Transverse colon (tissue), 4 donors: ENCODE data around the gene TNP2. TPM values are rescaled to one million over a fixed set of nuclear protein-coding genes. Genes with fewer than 3 reads are reported as not detected.

Source experiments
- DNase-seq: peaks from one replicate; pipeline ENCODE4 v3.0.0-alpha.2; 2019
- H3K27ac ChIP-seq, 4 donors: fragments of 200-600 bp; sonication (generic); 2 replicates each; pipeline ENCODE4 v1.5.1; 2016 to 2018; ENCODE audit warnings: inconsistent platforms in 4 of 4
- H3K27me3 ChIP-seq: fragments of 200-600 bp; sonication (generic); 2 replicates; pipeline ENCODE4 v1.5.1; 2017; ENCODE audit warnings: inconsistent platforms
- H3K36me3 ChIP-seq, 4 donors: fragments of 200-600 bp; sonication (generic); 2 replicates each; pipeline ENCODE4 v1.5.1; 2017 to 2019; ENCODE audit warnings: inconsistent platforms in 4 of 4
- H3K4me1 ChIP-seq, 4 donors: fragments of 200-600 bp; sonication (generic); 2 replicates each; pipeline ENCODE4 v1.5.1; 2017 to 2020; ENCODE audit warnings: inconsistent platforms in 4 of 4
- H3K4me3 ChIP-seq, 4 donors: fragments of 200-600 bp; sonication (generic); 1 replicate in 1 of 4; 2 replicates in 3 of 4; pipeline versions ENCODE4 v1.5.1 to v1.6.1; 2017 to 2019; ENCODE audit warnings: inconsistent platforms in 4 of 4
- H3K9me3 ChIP-seq, 2 donors: fragments of 200-600 bp; sonication (generic); 2 replicates each; pipeline ENCODE4 v1.5.1; 2017 to 2019; ENCODE audit warnings: inconsistent platforms in 2 of 2
- EP300 ChIP-seq: sonication (generic); formaldehyde crosslinking; IDR thresholded peaks from one replicate; pipeline ENCODE4 v1.6.1; 2017; ENCODE audit warnings: antibody characterized with exemption, low read depth
- POLR2A ChIP-seq: fragments of 450-650 bp; IDR thresholded peaks from one replicate; pipeline ENCODE4 v1.6.1; 2016; ENCODE audit warnings: antibody characterized with exemption, mild to moderate bottlenecking, moderate library complexity
- POLR2AphosphoS5 ChIP-seq, 3 donors: sonication (generic); formaldehyde crosslinking; IDR thresholded peaks; one replicate each; pipeline ENCODE4 v1.6.1; 2016; ENCODE audit warnings: antibody characterized with exemption in 3 of 3
- WGBS, 2 donors: methylation state at CpG; one replicate each; pipeline ENCODE4 v1.1.5; 2018; ENCODE audit warnings: low coverage in 1 of 2; 5-methylcytosine and 5-hydroxymethylcytosine counted together
- in situ Hi-C, 4 donors: fragments of 200-750 bp; cut with MboI; loops; one replicate each; pipeline versions ENCODE4 v1.15.0 to v1.15.1; 2017; ENCODE audit warnings: low sequenced_read_pairs in 3 of 4, low pct_ligation_motif_present in 1 of 4, low pct_unique_long_range_greater_than_20kb in 1 of 4
- intact Hi-C: fragments of 100-400 bp; cut with DNase I; formaldehyde crosslinking; loops from one replicate; pipeline ENCODE4 v1.15.1; 2023; ENCODE audit warnings: low total_unique reads
- total RNA-seq, 4 donors: library from RNA; depleted of rRNA; stranded (reverse); fragments of >200 nt; gene quantifications; one replicate each; pipeline ENCODE4 v1.1.0, GENCODE V29; 2016
- TF ChIP-seq, protein P1 (sequence below), 5 experiments: fragments of 200-600 bp in 3 of 5; fragments of 450-650 bp in 2 of 5; sonication (generic) in 3 of 5; IDR thresholded peaks; 1 replicate in 2 of 5; 2 replicates in 3 of 5; pipeline ENCODE4 v1.5.1; 2016 to 2017; ENCODE audit warnings: antibody characterized with exemption in 5 of 5, inconsistent platforms in 3 of 5, mild to moderate bottlenecking in 2 of 5, moderate library complexity in 1 of 5

TNP2 gene
- total RNA-seq, 4 donors from 2014 or later: not detected

DNA sequence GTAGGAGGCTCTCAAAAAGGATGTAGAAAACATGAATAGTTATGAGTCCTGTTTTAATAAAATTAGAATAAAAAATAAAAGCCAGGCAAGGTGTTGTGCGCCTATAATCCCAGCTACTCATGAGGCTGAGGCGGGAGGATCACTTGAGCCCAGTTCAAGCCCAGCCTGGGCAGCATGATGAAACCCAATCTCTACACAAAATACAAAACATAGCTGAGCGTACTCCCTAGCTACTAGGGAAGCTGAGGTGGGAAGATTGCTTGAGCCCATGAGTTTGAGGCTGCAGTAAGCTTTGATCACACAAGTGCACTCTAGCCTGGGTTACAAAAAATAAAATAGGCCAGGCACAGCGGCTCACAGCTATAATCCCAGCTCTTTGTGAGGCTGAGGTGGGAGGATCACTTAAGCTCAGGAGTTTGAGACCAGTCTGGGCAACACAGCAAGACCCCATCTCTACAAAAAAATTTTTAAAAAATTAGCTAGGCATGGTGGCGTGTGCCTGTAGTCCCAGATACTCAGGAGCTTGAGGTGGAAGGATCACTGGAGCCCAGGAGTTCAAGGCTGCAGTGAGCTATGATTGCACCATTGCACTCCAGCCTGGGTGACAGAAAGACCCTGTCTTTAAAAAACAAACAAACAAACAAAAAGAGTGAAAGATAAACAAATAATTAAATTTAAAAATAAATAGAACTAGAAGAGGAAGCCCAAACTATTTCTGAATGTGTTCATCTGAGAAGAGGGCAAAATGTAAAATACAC lies 29.2 kb upstream of the TNP2 start:
- Histone ChIP-seq H3K4me3 (no peak overlapping the region), H3K4me1 (peaks cover 3 to 19% (median 13%) of the 10 kb centered on the region in 4 donors), H3K9me3 (no peaks in the 10 kb centered on the region), H3K27ac (peak overlapping the region in 3 of 4 donors; percentile 7 to 38 (median 14)), H3K36me3 (no peaks in the 10 kb centered on the region), H3K27me3 (no peaks in the 10 kb centered on the region)
- 85 to 89% methylated on average over 4 to 5 of the region's 5 CpGs for WGBS, 2 donors
- no peak for DNase-seq
- in situ Hi-C loops: no loop called here
- TF ChIP-seq EP300: no peak
- TF ChIP-seq POLR2AphosphoS5 (IDR thresholded peaks at IDR 0.05): no peak
- TF ChIP-seq POLR2A: no peak
- TF ChIP-seq, protein P1, sequence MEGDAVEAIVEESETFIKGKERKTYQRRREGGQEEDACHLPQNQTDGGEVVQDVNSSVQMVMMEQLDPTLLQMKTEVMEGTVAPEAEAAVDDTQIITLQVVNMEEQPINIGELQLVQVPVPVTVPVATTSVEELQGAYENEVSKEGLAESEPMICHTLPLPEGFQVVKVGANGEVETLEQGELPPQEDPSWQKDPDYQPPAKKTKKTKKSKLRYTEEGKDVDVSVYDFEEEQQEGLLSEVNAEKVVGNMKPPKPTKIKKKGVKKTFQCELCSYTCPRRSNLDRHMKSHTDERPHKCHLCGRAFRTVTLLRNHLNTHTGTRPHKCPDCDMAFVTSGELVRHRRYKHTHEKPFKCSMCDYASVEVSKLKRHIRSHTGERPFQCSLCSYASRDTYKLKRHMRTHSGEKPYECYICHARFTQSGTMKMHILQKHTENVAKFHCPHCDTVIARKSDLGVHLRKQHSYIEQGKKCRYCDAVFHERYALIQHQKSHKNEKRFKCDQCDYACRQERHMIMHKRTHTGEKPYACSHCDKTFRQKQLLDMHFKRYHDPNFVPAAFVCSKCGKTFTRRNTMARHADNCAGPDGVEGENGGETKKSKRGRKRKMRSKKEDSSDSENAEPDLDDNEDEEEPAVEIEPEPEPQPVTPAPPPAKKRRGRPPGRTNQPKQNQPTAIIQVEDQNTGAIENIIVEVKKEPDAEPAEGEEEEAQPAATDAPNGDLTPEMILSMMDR (IDR thresholded peaks at IDR 0.05): no peak
- intact Hi-C loops: no loop called here

DNA sequence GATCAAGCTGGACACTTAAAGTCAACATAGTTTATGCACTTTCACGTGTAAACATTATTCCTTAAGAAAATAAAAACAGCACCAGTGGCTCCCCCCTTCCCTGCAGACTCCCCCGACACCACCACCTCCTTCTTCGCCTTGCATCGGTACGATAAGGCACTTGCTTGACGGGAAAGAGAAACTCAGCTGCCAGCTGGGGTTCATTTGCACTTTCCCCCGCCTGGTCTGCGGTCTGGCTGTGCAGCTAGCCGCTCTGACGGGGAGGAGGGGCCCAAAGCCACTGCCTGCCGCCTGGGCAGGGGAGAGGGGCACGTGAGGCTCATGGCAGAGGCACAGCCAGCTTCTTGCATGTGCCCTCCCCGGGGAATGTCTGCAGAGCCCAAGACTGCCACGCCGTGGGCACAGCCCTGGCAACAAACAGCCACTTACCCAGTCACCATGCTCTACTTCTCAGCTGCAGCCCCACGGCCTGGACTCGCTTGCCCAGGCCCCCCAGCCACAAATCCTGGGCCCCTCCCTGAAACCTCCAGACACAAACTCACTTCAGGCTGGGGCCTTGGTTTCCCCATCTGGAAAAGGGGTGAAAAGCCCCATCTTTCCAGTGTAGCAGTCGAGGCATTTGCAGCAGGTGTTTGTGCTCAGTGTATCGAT lies 28.5 kb upstream of the TNP2 start:
- Histone ChIP-seq H3K9me3 (no peaks in the 10 kb centered on the region), H3K27me3 (no peaks in the 10 kb centered on the region), H3K36me3 (no peaks in the 10 kb centered on the region), H3K27ac (peak overlapping the region in 3 of 4 donors; percentile 7 to 38 (median 14)), H3K4me3 (peak overlapping the region in 1 of 4 donors; percentile 31), H3K4me1 (peaks cover 3 to 19% (median 13%) of the 10 kb centered on the region in 4 donors)
- in situ Hi-C loops (no loop called here), intact Hi-C loops (no loop called here)
- DNase-seq: peak; percentile 84
- WGBS, 2 donors: 10 to 80% methylated on average over 1 to 19 of the region's 19 CpGs
- no peak for TF ChIP-seq POLR2A
- TF ChIP-seq POLR2AphosphoS5 (IDR thresholded peaks at IDR 0.05): peak in 1 of 3 donors; percentile 24
- TF ChIP-seq EP300: no peak
- TF ChIP-seq, protein P1 (IDR thresholded peaks at IDR 0.05): peak in 1 of 5 experiments; percentile 15

DNA sequence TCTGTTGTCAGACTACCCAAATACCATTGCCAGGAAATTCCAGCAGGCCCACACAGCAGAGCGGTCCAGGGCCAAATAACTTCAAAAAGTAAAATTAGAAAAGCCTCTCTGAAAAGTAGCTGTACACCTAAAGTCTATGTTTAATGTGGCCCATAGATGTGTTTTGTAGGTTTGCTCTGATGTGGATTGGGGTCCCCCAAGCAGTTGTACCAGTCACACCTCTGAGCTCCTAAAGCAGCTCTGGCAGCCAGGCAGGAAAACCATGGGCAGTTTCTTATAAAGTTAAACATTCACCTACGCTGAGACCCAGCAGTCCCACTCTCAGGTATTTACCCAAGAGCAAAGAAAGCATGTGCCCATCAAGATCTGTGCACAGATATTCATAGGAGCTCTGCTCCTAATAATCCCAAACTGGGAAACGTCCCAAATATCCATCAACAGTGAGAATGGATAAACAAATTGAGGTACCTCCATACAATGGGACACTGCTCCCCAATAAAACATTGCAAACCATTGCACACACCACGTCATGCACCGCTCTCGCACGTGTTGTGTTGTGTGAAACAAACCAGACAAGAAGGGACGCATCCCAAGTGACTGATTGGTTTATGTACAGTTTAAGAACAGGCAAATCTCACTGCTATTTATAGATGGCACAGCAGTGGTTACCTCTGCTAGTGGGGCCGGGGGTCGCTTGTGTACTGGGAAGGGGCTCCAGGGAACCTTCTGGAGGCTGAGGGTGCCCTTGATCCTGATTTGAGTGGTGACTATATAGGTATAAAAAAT lies 27.8 kb upstream of the TNP2 start:
- H3K4me1 ChIP-seq: peaks cover 3 to 19% (median 13%) of the 10 kb centered on the region in 4 donors
- WGBS, 2 donors: 44 to 100% methylated on average over 1 to 10 of the region's 10 CpGs
- DNase-seq: no peak
- intact Hi-C loops (no loop called here), in situ Hi-C loops (no loop called here)
- H3K9me3 ChIP-seq: no peaks in the 10 kb centered on the region
- peak in 2 of 3 donors; percentile 56 to 73 for TF ChIP-seq POLR2AphosphoS5 (IDR thresholded peaks at IDR 0.05)
- no peak for TF ChIP-seq POLR2A
- peak; percentile 64 for TF ChIP-seq EP300
- TF ChIP-seq, protein P1 (IDR thresholded peaks at IDR 0.05): no peak
- H3K4me3 ChIP-seq: peak overlapping the region in 1 of 4 donors; percentile 31
- no peaks in the 10 kb centered on the region for H3K36me3 ChIP-seq
- H3K27me3 ChIP-seq: no peaks in the 10 kb centered on the region
- peak overlapping the region in 3 of 4 donors; percentile 7 to 38 (median 14) for H3K27ac ChIP-seq

DNA sequence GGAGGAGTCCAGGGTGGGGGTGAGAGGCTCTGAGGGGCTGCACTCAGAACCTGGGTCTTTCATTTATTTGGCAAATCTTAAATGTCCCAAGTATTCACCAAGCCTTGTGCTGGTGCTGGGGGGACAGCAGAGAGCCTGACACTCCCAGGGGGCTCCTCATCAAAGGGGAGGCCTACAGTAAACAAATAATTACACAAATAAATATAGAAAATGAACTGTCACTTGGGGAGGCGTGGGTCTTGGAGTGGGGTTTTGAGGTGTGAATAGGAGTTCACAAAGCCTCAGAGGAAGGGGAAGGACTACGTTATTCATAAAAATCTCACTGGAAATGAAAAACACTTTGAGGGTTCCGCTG lies 27.2 kb upstream of the TNP2 start:
- Histone ChIP-seq H3K4me3 (no peak overlapping the region), H3K27me3 (no peaks in the 10 kb centered on the region), H3K27ac (no peak overlapping the region), H3K9me3 (no peaks in the 10 kb centered on the region), H3K4me1 (peaks cover 3 to 19% (median 13%) of the 10 kb centered on the region in 4 donors), H3K36me3 (no peaks in the 10 kb centered on the region)
- intact Hi-C loops: no loop called here
- 83 to 90% methylated on average over 3 of the region's 3 CpGs for WGBS, 2 donors
- in situ Hi-C loops: no loop called here
- TF ChIP-seq, protein P1 (IDR thresholded peaks at IDR 0.05): no peak
- TF ChIP-seq POLR2A (no peak), EP300 (no peak), POLR2AphosphoS5 (IDR thresholded peaks at IDR 0.05) (no peak)
- DNase-seq: no peak
